Astrocyte (in vitro differentiated cells and primary cell): Measurements from ENCODE around the gene SAG. TPM values are rescaled to one million over a fixed set of nuclear protein-coding genes. Genes with fewer than 3 reads are reported as not detected.
A peak's percentile ranks its signal among the peaks of the same experiment; 100 is the strongest.

ENCODE experiments used
- DNase-seq: peaks from one replicate; pipeline ENCODE4 v3.0.0-alpha.2; 2010; ENCODE audit warnings: low read depth
- FAIRE-seq: peaks from 2 replicates; lab custom pipeline; 2011; peaks lifted over from hg19 to GRCh38; lab: Jason Lieb, UNC
- H2AFZ ChIP-seq: 2 replicates; pipeline ENCODE4 v1.6.0; 2012; ENCODE audit warnings: low read depth, low read length, inconsistent platforms
- H3K27ac ChIP-seq: 2 replicates; pipeline ENCODE4 v1.5.1; 2011; ENCODE audit warnings: low read depth, low read length, inconsistent platforms
- H3K27me3 ChIP-seq: 2 replicates; pipeline ENCODE4 v1.6.0; 2011; ENCODE audit warnings: low read length, inconsistent platforms; ENCODE audit not compliant: insufficient read depth
- H3K36me3 ChIP-seq: 2 replicates; pipeline ENCODE4 v1.5.1; 2011; ENCODE audit warnings: low read length, inconsistent platforms; ENCODE audit not compliant: insufficient read depth
- H3K4me1 ChIP-seq: 2 replicates; pipeline ENCODE4 v1.5.1; 2011; ENCODE audit warnings: low read length, inconsistent platforms; ENCODE audit not compliant: insufficient read depth
- H3K4me2 ChIP-seq: 2 replicates; pipeline ENCODE4 v1.6.0; 2012; ENCODE audit warnings: low read length, inconsistent platforms
- H3K4me3 ChIP-seq: 2 replicates; pipeline ENCODE4 v1.5.1; 2011; ENCODE audit warnings: low read depth, mild to moderate bottlenecking, low read length, inconsistent platforms; ENCODE audit not compliant: insufficient read depth
- H3K79me2 ChIP-seq: 2 replicates; pipeline ENCODE4 v1.6.0; 2012; ENCODE audit warnings: mild to moderate bottlenecking, low read length, inconsistent platforms; ENCODE audit not compliant: insufficient read depth
- H3K9ac ChIP-seq: 2 replicates; pipeline ENCODE4 v1.6.0; 2012; ENCODE audit warnings: mild to moderate bottlenecking, low read length, inconsistent platforms
- H3K9me3 ChIP-seq: 2 replicates; pipeline ENCODE4 v1.5.1; 2012; ENCODE audit warnings: low read depth, mild to moderate bottlenecking, low read length, inconsistent platforms; ENCODE audit not compliant: insufficient read depth
- H4K20me1 ChIP-seq: 2 replicates; pipeline ENCODE4 v1.6.0; 2012; ENCODE audit warnings: low read length, inconsistent platforms; ENCODE audit not compliant: insufficient read depth
- H3K27ac Mint-ChIP-seq: one replicate; pipeline ENCODE4 v1.8.0; 2021; ENCODE audit warnings: mild to moderate bottlenecking, mixed read lengths; ENCODE audit not compliant: unreplicated experiment
- H3K27me3 Mint-ChIP-seq: one replicate; pipeline ENCODE4 v1.8.0; 2021; ENCODE audit warnings: low read depth, mixed read lengths; ENCODE audit not compliant: unreplicated experiment
- H3K36me3 Mint-ChIP-seq: one replicate; pipeline ENCODE4 v1.8.0; 2021; ENCODE audit warnings: low read depth, mixed read lengths; ENCODE audit not compliant: unreplicated experiment
- H3K4me1 Mint-ChIP-seq: one replicate; pipeline ENCODE4 v1.8.0; 2021; ENCODE audit warnings: low read depth, mixed read lengths; ENCODE audit not compliant: unreplicated experiment
- H3K4me3 Mint-ChIP-seq: one replicate; pipeline ENCODE4 v1.8.0; 2021; ENCODE audit warnings: mild to moderate bottlenecking, moderate library complexity, mixed read lengths; ENCODE audit not compliant: unreplicated experiment
- H3K9me3 Mint-ChIP-seq: one replicate; pipeline ENCODE4 v1.8.0; 2021; ENCODE audit warnings: mild to moderate bottlenecking, mixed read lengths; ENCODE audit not compliant: unreplicated experiment
- EZH2 ChIP-seq: IDR thresholded peaks from 2 replicates; pipeline ENCODE4 v1.6.1; 2012; ENCODE audit warnings: mild to moderate bottlenecking, low read length, inconsistent platforms; ENCODE audit not compliant: insufficient read depth
- total RNA-seq: library from RNA; stranded (reverse); gene quantifications from 2 replicates; pipeline ENCODE4 v1.2.1, GENCODE V29; 2021
- TF ChIP-seq, protein P1 (sequence below): IDR thresholded peaks from 2 replicates; pipeline ENCODE4 v1.5.1; 2011; ENCODE audit warnings: low read depth, mild to moderate bottlenecking, inconsistent platforms, low read length, moderate library complexity; ENCODE audit not compliant: insufficient read depth

SAG gene
- total RNA-seq, 1 donor from 2014 or later: not detected

DNA sequence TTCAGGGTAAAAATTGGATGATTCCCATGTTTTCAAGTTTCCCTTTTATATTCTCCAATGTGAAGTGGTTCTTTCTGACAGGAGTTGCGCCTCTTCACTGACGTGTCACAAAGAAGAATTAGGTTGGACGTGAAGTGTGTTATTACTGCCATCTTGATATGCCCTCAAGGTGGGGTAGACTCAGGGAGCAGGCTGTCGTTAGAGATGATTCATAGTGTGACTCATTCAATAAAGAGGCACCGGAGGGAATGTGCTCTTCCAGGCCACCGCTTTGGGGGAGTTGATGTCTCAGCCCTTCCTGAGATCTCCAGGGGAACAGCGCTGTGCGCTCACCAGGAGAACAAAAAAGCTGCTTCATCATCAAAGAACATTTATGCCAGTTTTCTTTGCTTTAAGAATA lies 43.1 kb downstream of the SAG start:
- Mint-ChIP-seq H3K27me3 (peaks cover 6% of the 10 kb centered on the region), H3K9me3 (peaks cover 6% of the 10 kb centered on the region), H3K27ac (peak overlapping the region; percentile 51), H3K36me3 (peaks cover 5% of the 10 kb centered on the region), H3K4me1 (peaks cover 24% of the 10 kb centered on the region), H3K4me3 (no peak overlapping the region)
- Histone ChIP-seq H3K9me3 (no peaks in the 10 kb centered on the region), H2AFZ (peak overlapping the region; percentile 14), H3K27me3 (no peaks in the 10 kb centered on the region), H3K79me2 (peaks cover 9% of the 10 kb centered on the region), H3K4me1 (peaks cover 27% of the 10 kb centered on the region), H3K4me2 (peak overlapping the region; percentile 71), H3K4me3 (peak overlapping the region; percentile 32), H3K9ac (no peak overlapping the region), H3K36me3 (no peaks in the 10 kb centered on the region), H4K20me1 (peaks cover 8% of the 10 kb centered on the region), H3K27ac (peak overlapping the region; percentile 67)
- DNase-seq (peak; percentile 88), FAIRE-seq (peak; percentile 79)
- TF ChIP-seq EZH2: no peak
- TF ChIP-seq, protein P1, sequence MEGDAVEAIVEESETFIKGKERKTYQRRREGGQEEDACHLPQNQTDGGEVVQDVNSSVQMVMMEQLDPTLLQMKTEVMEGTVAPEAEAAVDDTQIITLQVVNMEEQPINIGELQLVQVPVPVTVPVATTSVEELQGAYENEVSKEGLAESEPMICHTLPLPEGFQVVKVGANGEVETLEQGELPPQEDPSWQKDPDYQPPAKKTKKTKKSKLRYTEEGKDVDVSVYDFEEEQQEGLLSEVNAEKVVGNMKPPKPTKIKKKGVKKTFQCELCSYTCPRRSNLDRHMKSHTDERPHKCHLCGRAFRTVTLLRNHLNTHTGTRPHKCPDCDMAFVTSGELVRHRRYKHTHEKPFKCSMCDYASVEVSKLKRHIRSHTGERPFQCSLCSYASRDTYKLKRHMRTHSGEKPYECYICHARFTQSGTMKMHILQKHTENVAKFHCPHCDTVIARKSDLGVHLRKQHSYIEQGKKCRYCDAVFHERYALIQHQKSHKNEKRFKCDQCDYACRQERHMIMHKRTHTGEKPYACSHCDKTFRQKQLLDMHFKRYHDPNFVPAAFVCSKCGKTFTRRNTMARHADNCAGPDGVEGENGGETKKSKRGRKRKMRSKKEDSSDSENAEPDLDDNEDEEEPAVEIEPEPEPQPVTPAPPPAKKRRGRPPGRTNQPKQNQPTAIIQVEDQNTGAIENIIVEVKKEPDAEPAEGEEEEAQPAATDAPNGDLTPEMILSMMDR: no peak

DNA sequence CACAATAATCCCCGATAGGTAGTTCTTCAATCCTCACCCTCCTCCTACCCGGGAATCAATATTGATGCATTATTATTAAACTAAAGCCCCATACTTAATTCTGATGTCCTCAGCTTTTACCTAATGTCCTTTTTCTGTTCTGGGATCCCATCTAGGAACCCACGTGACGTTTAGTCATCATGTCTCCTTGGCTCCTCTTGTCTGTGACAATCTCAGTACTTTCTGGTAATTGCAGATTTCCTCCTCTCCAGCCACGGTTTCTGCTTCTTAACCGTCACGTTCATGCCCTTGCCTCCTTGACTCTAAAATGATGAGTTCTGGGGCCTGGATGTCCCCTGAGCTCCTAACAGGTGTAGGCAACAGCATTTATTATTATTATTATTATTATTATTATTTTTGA lies 43.8 kb downstream of the SAG start:
- H3K27me3 Mint-ChIP-seq: peaks cover 6% of the 10 kb centered on the region
- peak overlapping the region; percentile 29 for H3K9ac ChIP-seq
- peaks cover 27% of the 10 kb centered on the region for H3K4me1 Mint-ChIP-seq

More for the DNA sequence above, 43.8 kb downstream of the SAG start:
- H3K9me3 Mint-ChIP-seq: peaks cover 6% of the 10 kb centered on the region
- H3K4me3 Mint-ChIP-seq: no peak overlapping the region
- H3K9me3 ChIP-seq: no peaks in the 10 kb centered on the region
- peak overlapping the region; percentile 71 for H3K4me2 ChIP-seq
- H3K27ac ChIP-seq: peak overlapping the region; percentile 67
- H2AFZ ChIP-seq: no peak overlapping the region
- peaks cover 16% of the 10 kb centered on the region for H3K79me2 ChIP-seq
- FAIRE-seq (no peak), DNase-seq (peak; percentile 10)
- peaks cover 15% of the 10 kb centered on the region for H4K20me1 ChIP-seq
- peaks cover 5% of the 10 kb centered on the region for H3K36me3 Mint-ChIP-seq
- peak overlapping the region; percentile 32 for H3K4me3 ChIP-seq
- H3K4me1 ChIP-seq: peaks cover 30% of the 10 kb centered on the region
- no peaks in the 10 kb centered on the region for H3K27me3 ChIP-seq
- peak overlapping the region; percentile 66 for H3K27ac Mint-ChIP-seq
- no peaks in the 10 kb centered on the region for H3K36me3 ChIP-seq
- TF ChIP-seq, protein P1: no peak
- TF ChIP-seq EZH2: no peak
